ENCODE measurements around the gene LYVE1.

DNA sequence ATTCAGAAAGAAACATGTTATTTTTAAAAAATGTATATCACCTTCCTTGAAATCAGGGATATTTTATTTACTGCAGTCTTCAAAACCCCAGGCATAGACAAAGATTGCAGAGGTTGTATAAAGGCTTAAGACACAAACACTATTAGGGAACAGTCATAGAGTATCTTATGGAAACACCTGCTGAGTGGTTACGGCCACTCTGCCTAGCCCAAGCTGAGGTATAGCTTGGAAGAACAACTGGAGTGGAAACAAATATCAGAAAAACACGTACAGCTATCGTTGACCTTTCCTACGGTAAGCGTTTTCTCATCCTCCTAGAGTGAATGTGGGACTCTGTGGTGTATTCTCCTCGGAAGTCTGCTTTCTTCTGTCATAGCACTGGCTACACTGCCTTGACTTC lies 30.4 kb upstream of the LYVE1 start:
- TF ChIP-seq CTCF (IDR thresholded peaks at IDR 0.05) (no peak), POLR2A (IDR thresholded peaks at IDR 0.05) (no peak)
